DND-41 (cell line): ENCODE data around the gene DYRK1A.

Experiments
- ATAC-seq: fragments of 200-7000 bp; cut with Tn5 transposase; 3 replicates; pipeline ENCODE4 v1.9.1; 2021; ENCODE audit warnings: low read depth; ENCODE audit not compliant: insufficient read depth
- DNase-seq: peaks from one replicate; pipeline ENCODE4 v3.0.0-alpha.2; 2020
- H2AFZ ChIP-seq: 2 replicates; pipeline ENCODE4 v1.6.0; 2012; ENCODE audit warnings: low read depth, low read length
- H3K27ac ChIP-seq: 2 replicates; pipeline ENCODE4 v1.5.1; 2012; ENCODE audit warnings: low read length, inconsistent platforms
- H3K27me3 ChIP-seq: fragments of 200-600 bp; sonication (generic); 2 replicates; pipeline ENCODE4 v1.6.0; 2012; ENCODE audit warnings: low read length, mild to moderate bottlenecking, inconsistent platforms; ENCODE audit not compliant: insufficient read depth, poor library complexity
- H3K36me3 ChIP-seq: 2 replicates; pipeline ENCODE4 v1.5.1; 2012; ENCODE audit warnings: low read length, inconsistent platforms; ENCODE audit not compliant: insufficient read depth
- H3K4me1 ChIP-seq: 2 replicates; pipeline ENCODE4 v1.5.1; 2012; ENCODE audit warnings: mild to moderate bottlenecking, low read length; ENCODE audit not compliant: insufficient read depth
- H3K4me2 ChIP-seq: 2 replicates; pipeline ENCODE4 v1.6.0; 2012; ENCODE audit warnings: mild to moderate bottlenecking, moderate library complexity, low read length, inconsistent platforms; ENCODE audit not compliant: insufficient read depth
- H3K4me3 ChIP-seq, 2 experiments: fragments of 200-600 bp in 1 of 2; shearing (Covaris generic) in 1 of 2; 2 replicates each; pipeline ENCODE4 v1.5.1; 2012 to 2016; ENCODE audit warnings: inconsistent platforms in 2 of 2, low read length in 2 of 2, mild to moderate bottlenecking in 2 of 2, low read depth in 1 of 2, moderate library complexity in 1 of 2
- H3K79me2 ChIP-seq: 2 replicates; pipeline ENCODE4 v1.6.0; 2012; ENCODE audit warnings: low read length, inconsistent platforms; ENCODE audit not compliant: insufficient read depth
- H3K9ac ChIP-seq: 2 replicates; pipeline ENCODE4 v1.6.0; 2012; ENCODE audit warnings: low read depth, mild to moderate bottlenecking, inconsistent platforms, low read length, moderate library complexity
- H3K9me3 ChIP-seq: 2 replicates; pipeline ENCODE4 v1.5.1; 2012; ENCODE audit warnings: low read length, moderate library complexity, mild to moderate bottlenecking, inconsistent platforms; ENCODE audit not compliant: insufficient read depth, severe bottlenecking
- H4K20me1 ChIP-seq: 2 replicates; pipeline ENCODE4 v1.6.0; 2012; ENCODE audit warnings: low read length; ENCODE audit not compliant: insufficient read depth
- CTCF ChIP-seq: IDR thresholded peaks from 2 replicates; pipeline ENCODE4 v1.5.1; 2012; ENCODE audit warnings: borderline replicate concordance, low read length, moderate library complexity, mild to moderate bottlenecking; ENCODE audit not compliant: poor library complexity, severe bottlenecking; ENCODE audit errors: extremely low read depth
- EZH2 ChIP-seq: IDR thresholded peaks from 3 replicates; pipeline ENCODE4 v1.6.1; 2012; ENCODE audit warnings: borderline replicate concordance, low read depth, mild to moderate bottlenecking, moderate library complexity, low read length, inconsistent platforms; ENCODE audit not compliant: severe bottlenecking

The DYRK1A gene

GRCh38 chr21:37557261-37557950, 190.8 kb downstream of the DYRK1A start:
- DNase-seq (no peak), ATAC-seq (no peak)
- H3K27me3 ChIP-seq = peaks cover 5% of the 10 kb centered on the region
- H2AFZ ChIP-seq = no peak overlapping the region; the same call in 1 of the 2 replicates
- H3K4me1 ChIP-seq = peaks cover 3% of the 10 kb centered on the region; the same call in 1 of the 2 replicates
- H3K9ac ChIP-seq = no peak overlapping the region
- no peak for TF ChIP-seq CTCF
- no peak for TF ChIP-seq EZH2
- H3K79me2 ChIP-seq = no peaks in the 10 kb centered on the region
- H3K27ac ChIP-seq = no peak overlapping the region
- H3K36me3 ChIP-seq = no peaks in the 10 kb centered on the region
- H3K4me3 ChIP-seq = no peak overlapping the region
- no peaks in the 10 kb centered on the region for H3K9me3 ChIP-seq
- no peaks in the 10 kb centered on the region for H4K20me1 ChIP-seq
- H3K4me2 ChIP-seq = no peak overlapping the region

- DNase-seq (no peak), ATAC-seq (no peak)
- no peaks in the 10 kb centered on the region for H3K9me3 ChIP-seq
- H3K79me2 ChIP-seq = no peaks in the 10 kb centered on the region; the same call in 1 of the 2 replicates
- H3K27ac ChIP-seq = no peak overlapping the region
- H3K36me3 ChIP-seq = no peaks in the 10 kb centered on the region
- H3K4me1 ChIP-seq = peaks cover 14% of the 10 kb centered on the region
- no peaks in the 10 kb centered on the region for H4K20me1 ChIP-seq
- no peak overlapping the region for H2AFZ ChIP-seq
- TF ChIP-seq CTCF (no peak), EZH2 (no peak)
- no peak overlapping the region for H3K4me3 ChIP-seq
- H3K9ac ChIP-seq = no peak overlapping the region
- peaks cover 5% of the 10 kb centered on the region for H3K27me3 ChIP-seq
- no peak overlapping the region for H3K4me2 ChIP-seq
Observed at GRCh38 chr21:37558676-37559211, 192.2 kb downstream of the DYRK1A start.

- Histone ChIP-seq H3K4me2 (no peak overlapping the region), H3K36me3 (no peaks in the 10 kb centered on the region), H3K9ac (no peak overlapping the region), H2AFZ (no peak overlapping the region), H3K27ac (no peak overlapping the region), H3K4me1 (peaks cover 28% of the 10 kb centered on the region), H3K79me2 (no peaks in the 10 kb centered on the region; the same call in 1 of the 2 replicates), H3K9me3 (no peaks in the 10 kb centered on the region), H3K27me3 (peaks cover 5% of the 10 kb centered on the region), H3K4me3 (no peak overlapping the region), H4K20me1 (no peaks in the 10 kb centered on the region)
- TF ChIP-seq CTCF (no peak), EZH2 (no peak)
- ATAC-seq (no peak), DNase-seq (no peak)
Observed at GRCh38 chr21:37560385-37560784, 193.8 kb downstream of the DYRK1A start.
